HG03103 (cell line): ENCODE data around the gene SSR2.
"Not testable (repeated sequence)": the region's sequence is repeated elsewhere in the genome, so short reads cannot be mapped to it uniquely, and the experiment has no call there.

Experiments
- ATAC-seq: cut with Tn5 transposase; IDR thresholded peaks from one replicate; pipeline ENCODE4 v1.9.1; 2021; ENCODE audit warnings: low read depth; ENCODE audit not compliant: unreplicated experiment

SSR2 gene

DNA sequence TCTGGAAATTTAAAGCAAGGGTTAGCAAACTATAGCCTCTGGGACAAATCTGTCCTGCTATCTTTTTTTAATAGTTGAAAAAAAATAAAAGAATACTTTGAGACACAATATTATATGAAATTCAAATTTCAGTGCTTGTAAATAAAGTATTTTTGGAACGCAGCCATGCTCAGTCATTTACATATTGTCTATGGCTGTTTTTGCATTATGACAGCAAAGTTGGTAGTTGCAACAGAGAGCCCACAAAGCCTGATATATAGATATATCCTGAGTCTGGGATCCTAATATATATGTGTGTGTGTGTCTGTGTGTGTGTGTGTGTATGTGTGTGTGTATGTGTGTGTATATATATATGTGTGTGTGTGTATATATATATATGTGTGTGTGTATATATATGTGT is 20.8 kb downstream of the SSR2 start:
- ATAC-seq, result no peak

DNA sequence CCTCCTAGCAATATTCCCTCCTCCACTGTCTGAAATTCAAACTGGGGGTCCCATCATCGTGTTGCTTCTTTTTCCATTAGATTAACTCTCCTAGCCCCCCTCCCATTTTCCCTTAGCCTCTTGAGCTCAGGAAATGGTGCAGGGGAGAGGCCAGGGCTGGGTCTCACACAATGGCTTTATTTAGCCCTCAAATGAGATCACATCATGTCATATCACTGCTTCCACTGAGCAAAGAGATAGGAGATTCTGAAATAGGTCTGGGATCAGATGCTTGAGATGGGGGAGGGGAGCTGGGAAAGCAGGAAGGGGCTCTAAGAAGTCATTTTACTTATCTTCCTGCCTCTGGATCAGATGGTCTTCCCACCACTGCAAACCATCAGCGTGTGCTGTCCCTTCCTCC is 24.6 kb downstream of the SSR2 start:
- no peak for ATAC-seq

DNA sequence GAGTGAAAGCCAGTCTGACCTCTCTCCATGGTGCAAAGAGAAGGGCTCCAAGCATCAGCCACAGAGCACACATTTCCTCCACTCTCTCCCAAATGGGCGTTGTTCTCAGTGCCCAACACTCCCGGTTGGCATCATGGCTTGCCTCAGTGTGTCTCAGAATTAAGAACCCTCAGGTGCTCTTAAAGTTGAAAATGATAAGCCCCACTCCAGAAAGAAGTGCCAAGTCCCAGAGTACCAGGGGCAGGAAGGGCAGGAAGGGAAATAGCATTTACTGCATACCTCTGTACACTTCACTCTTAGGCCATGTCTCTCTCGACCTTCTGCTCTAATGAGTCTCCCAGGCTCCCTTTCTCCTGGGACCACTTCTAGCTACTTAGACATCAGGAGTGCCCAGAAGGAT is 27.2 kb downstream of the SSR2 start:
- no peak for ATAC-seq

DNA sequence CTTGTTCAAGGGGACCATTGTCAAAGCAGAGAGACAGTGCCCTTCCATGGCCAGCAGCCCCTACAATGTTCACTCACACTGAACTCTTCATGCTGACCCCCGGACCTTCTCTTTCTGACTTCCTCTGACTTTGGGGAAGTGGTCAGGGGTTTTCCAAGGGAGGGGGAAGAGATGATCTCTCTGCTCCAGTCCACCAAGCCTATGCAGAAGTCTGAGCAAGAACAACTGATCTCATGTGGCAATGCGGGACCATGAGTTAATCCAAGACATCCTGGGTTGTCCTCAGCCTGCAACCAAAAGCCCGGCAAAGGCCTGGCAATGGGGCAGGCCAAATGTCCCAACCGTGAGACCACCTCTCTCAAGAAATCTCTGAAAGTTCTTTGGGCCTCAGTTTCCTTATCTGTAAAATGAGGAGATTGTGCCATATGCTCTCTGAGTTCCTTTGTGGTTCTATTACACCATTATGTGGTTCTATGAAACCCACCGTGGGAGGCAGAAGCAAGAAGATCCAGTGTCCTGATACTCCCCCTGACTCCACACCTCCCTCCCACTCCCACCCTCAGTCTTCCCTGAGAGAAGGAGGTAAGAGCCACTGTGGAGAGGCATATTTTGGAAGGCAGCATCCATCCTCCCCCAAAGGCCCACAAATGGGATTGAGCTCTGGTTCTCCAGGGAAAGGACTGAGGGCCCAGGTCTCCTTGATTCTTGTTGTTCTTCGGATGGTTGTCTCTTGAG is 30.6 kb downstream of the SSR2 start:
- ATAC-seq, result no peak

DNA sequence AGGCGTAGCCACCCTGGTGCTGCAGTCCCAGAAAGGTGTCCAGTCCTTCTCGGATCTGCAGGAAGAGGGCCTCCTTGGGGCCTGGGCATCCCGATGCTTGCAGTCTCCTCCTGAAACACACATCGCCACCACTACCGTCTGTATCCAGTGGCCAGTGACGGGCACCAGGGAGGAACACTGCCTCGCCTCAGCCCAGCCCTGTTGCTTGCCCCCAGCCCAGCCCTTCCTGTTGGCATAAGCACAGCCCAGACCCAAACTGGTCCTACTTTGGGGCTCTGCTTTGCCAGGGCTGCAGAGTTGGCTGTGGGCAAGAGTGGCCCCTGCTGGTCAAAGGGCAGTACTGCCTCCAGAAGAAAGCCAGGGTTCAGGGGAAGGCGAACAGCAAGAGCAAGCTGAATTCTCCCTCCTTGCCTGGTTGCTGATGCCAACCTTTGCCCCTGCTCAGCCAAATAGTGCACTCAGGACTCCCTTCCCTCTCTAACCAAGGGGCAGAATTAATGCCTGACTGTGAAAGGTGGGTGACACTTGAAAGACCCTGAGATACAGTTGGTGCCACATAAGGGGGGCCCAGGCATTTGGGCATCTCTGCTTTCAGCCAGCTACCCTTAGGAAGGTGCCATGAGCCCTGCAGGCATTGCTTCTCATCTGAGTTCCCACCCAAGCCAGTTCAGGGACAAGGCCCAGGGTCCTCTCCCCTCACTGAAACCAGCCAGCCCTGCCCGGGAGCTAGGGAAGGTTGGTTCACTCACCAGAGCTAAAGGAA is 31.3 kb downstream of the SSR2 start:
- ATAC-seq, result no peak

DNA sequence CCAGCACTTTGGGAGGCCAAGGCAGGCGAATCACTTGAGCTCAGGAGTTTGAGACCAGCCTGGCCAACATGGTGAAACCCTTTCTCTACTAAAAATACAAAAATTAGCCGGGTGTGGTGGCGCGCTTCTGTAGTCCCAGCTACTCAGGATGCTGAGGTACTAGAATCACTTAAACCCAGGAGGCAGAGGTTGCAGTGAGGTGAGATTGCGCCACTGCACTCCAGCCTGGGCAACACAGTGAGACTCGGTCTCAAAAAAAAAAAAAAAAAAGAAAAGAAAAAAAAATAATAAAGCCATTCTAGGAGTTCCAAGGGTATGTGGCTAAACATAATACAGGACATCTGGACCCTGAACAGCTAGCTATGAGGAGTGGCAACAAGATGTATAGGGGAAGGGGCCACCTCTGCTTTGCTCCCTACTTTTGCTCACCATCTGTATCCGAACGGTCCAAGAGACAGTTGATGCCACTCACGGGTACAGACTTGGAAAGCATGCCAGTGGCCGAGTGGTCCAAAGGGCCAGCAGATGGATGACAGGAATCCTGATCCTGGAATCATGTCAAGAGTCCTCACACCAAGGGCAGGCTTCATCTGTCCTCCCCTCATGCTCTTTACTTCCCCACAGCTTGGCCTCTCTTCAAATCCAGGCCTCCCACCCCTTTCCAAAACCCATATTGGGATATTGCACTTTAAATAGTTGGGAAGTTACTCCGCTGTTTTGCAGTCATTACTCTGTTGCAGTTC is 35.7 kb downstream of the SSR2 start:
- ATAC-seq, result not testable (repeated sequence)

DNA sequence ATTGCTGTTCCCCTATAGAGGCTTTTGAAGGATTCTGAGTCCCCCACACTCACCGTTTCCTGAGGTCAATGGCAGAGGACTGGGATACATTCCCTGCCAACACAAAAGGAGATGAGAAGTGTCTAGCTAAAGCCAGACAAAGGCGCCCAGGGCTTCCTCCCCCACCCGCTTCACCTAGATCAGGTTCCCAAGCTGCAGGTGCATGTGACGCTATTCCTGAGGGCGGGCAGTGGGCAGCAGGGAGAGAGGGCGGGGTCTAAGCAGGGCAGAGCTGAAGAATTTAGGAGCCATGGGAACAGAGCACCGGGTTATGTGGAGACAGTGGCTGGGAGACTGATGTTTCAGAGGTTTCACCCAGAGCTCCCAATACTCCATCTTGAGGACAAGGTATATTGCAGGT is 36.4 kb downstream of the SSR2 start:
- ATAC-seq, result no peak

DNA sequence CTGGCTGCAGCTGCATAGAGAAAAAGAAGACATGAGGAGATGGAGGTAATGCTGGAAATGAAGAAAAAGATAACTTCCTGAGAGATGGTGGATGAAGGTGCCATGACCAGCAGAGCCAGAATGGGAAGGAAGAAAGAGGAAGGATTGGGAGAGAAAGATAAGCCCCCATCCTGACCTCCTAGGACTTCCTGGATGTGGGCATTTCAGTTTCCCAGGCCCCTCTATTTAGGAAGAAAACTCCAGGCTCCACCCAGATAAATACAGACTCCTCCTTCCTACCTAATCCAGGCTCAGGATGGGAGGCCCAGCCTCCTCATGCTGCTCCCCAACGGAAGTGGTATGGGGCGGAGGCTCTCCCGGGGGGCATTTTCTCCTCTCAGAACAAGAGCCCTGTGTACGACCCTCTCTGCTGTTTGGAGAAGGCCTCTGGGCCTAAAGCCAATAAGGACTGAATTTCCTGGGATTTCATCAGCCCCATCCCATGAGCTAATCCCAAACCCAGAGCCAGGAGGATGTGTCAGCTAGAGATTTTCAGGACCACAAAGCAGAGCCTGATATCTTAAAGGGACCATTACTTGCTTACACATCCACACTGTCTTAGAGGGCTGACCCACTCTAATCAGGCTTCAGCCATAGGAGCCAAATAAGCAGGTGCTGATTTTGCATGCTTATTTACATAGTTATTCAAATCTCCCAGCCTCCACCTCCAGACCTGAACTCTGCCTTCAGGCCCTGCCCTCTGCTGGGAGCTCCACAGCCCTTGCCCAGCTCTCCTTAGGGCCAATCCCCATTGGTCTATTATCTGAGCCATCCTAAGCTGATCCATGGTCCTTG is 37.3 kb downstream of the SSR2 start:
- ATAC-seq, result no peak

DNA sequence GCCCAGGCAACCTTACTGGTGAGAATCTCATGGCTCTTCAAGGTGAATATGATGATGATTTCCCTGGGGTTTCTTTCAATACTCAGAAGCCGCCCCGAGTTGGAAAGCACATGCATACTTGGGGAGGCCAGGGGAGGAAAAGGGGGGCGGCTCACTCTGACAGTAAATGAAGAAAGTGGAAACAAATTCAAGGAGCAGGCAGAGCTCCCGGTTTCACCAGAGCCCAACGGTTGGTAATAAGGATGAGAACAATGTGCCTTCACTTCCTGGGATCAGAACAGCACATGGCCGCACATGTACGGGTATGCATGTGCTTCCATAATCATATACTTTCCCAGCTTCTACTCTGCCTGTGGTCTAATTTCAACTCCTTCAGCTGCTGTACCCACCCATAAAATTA is 38.6 kb downstream of the SSR2 start:
- ATAC-seq, result no peak

DNA sequence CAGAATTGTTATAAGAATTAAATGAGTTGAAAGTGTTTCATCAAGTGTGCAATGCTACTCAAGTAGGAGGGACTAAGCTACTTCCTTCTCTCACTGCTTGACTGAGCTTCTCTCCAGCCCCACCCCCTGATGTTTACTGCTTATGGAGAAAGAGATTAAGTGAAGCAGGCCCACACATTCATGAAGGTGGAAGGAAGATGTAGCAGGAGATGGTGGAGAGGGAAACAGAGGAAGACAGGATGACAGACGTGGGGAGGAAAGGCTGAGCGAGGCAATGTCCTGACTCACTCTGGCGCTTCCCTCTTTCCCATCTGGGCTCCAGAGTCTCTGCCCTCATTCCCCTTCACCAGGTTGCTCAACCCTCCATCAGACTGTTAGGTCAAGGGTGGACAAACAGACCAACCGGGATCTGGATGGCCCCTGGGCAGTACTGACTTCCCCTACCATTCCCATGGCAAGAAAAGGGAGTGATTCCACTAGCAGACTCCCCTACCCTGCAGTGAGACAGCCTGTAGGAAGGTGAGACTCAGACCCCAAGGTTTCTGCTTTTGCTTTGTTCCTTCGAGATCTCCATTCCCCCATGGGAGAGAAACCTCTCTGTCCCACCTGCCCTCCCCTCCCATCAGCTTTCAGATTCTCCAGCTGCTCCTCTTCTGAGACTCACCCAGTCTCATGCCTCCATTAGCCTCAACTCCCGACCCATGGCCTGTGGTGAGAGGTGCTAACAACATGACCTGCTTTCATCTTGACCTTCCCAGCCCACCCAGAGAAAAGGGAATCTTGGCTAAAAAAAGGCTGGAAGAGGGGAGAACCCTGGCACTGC is 39.3 kb downstream of the SSR2 start:
- no peak for ATAC-seq

DNA sequence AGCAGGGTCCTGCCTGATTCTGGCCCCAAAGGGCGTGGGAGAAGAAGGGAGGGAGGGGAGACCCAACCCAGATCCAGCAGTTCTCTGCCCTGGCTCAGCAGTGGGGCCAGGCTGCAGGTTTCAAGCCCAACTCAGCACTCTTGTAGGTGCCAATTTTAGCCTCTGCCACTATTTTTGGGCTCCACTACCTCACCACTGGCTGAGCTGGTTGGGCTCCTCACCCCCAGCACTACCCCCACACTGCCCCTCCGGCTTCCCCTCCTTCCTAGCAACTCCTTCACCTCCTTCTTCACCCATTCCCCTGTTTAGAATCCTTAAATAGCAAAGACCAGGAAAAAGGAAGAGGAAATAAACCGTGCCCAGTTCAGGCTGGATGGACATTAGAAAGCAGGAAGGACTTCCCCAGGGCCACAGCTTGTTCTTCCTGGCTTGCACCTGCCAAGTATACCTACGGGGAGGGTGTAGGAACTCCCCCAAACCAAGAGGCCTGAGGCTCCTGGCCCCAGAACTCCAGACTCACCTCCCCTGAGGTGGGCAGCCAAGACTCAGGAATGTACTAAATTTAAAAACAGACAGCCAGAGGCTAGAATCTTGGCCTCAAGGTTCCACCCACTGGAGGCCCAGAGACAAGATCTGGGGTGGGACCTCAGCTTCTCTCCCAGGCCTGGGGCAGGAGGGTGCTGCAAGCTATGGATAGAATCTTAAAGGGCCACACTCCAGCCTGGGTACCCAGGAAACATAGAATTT is 41.0 kb downstream of the SSR2 start:
- no peak for ATAC-seq

DNA sequence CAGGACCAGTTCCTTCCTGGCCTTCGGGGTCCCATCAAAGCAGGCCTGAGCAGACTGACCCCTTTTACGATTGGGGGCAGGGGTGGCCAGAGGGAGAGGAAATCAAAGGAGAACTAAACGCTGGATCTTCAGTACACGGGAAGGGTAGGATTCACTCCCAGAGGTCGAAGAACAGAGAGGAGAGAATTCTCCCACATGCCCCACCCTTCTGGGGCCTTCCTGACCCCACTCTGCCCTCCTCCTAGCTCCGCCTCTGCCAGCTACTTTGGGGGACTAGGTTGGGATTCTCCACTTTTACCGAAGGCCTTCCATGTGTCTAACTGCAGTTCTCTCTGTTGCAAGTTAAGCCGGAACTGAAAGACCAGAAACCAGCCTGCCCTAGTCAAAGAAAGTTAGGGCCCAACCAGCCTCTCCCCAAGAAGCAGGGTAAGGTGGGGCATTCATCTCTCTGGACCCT is 41.8 kb downstream of the SSR2 start:
- ATAC-seq, result no peak

DNA sequence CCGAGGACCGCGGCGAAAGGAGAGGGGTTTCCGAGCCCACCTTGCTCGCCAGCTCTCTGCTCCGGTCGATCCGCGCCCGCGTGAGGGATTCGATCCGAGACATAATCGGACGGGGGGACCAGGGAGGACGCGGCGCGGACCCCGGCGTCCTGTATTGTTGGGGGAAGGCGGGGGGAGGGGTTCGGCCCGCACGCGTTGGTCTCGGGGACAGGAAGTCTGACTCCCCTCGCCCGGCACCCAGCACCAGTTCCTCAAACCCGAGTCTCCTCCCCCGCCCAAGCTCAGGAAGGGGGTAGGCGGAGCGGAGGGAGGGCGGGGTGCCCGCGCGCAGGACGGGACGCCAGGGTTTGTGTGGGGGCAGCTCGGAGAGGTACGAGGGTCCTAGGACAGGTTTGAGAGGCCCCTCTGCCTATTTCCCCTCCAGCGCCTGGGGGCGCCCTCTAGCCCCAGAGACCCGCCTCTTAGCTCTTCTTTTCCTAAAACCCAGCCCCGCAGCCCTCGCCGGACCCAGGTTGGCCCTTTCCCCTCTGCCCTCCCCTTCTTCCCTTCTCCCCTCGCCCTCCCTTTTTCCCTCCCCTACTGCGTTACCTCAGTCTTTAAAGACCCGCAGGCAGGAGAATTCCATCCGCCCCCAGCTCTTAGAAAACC is 42.3 kb downstream of the SSR2 start, which contains the start of gene ARHGEF2:
ARHGEF2 (minus strand) TSS at position 223 of the 648 bp plus-strand sequence; CDS start at position 103, 120 bp downstream.
- ATAC-seq, result no peak

DNA sequence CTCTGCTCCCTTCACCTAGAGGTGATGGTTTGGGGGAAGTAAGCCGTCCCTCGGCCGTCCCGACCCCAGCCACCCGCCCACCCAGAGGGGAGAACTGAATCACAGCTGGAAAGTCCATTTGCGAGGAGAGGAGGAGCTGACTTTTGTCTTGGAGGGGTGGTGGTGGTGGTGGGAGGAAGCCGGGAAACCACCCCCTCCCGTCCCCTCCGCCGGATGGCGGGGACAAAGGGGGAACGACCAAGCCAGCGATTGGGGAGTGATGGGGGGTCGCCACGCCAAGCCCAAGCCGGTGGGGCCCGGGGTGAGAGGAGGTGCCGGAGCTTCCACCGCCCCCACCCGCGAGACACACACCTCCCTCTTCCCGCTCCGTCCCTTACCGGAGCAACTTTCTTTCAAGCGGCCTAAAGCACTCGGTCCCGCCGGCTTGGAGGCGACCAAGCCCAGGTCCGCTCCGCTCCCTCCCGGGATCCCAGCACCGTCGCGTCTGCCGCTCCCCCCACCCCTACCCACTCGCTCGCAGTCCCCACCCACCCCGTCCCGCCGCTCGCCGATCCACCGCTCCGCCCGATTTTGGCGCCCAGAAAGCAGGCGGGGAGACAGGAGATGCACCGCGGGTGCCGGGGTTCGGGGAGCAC is 42.9 kb downstream of the SSR2 start:
- ATAC-seq, result no peak

DNA sequence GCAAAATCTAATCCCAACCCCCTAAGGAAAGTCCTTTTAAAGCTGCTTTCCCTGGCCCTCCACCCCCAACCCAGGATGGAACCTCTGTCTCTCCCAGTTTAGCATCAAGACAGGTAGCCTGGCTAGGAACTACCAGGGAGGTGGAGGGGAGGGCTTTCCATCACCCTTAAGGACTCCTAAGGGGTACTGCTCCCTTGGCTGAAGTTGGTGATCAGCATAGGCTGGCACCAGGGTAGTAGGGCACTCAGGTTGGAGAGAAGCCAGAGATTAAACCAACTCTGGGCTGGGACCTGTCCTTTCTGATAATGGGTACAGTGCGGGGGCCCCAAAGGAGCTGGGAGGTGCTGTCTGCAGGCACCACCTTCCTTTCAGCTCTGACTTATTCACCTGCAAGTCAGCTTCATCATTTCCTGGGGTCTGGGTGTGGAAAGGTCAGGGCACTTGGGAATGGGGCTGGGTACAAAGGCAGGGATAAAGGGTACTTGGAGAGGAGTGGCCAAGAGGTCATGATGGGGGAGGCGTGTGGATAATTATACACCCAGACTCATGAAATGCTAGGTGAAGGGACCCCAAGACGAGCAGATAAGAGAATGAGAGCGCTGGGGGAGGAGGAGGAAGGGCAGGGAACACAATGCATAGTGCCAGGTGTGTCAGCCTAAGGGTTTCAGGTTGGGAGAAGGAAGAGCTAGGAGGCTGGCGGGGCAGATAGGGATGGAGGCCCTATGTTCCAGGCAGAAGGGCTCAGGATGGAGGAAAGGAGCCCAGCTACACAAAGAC is 43.6 kb downstream of the SSR2 start:
- ATAC-seq, result no peak

DNA sequence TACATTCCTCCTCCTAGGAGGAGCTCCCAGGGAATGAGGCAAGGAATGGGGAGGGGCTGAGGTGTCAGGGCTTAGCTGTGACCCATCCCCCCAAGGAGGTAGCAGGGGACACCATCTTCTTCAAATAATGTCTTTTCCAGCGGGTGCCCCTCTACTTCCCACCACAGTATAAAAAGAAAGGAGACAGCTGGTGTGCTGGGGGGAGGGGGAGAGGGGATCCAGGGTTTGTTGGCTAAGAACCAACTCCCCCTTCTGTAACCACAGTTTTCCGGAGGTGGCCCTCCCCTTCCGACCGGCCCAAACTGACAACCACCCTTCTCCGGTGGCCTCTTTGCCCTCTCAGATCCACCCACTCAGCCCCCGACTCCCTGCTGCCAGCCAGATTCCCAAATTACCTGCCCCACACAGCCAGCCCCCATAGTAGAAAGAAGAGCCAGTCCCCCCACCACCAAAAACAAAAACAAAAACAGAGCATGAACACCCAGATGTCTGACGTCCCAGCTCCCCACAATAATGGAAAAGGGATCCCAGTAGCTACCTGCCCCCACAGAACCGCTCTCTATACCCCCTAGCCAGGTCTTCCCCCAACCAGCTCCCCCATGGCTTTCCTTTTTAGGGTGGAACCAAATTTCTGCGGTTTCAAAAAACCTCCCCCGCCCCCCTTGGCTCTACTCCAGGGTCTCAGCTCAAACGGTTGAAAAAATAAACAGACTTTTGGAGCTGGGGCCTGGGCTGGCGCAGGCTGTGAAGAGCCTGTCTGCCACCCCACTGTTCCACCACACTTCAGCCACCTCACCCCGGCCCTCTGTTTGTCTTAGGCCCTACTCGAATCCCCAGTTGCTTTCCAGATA is 44.5 kb downstream of the SSR2 start:
- no peak for ATAC-seq
